ENCODE data around the gene FAM216B.

DNA sequence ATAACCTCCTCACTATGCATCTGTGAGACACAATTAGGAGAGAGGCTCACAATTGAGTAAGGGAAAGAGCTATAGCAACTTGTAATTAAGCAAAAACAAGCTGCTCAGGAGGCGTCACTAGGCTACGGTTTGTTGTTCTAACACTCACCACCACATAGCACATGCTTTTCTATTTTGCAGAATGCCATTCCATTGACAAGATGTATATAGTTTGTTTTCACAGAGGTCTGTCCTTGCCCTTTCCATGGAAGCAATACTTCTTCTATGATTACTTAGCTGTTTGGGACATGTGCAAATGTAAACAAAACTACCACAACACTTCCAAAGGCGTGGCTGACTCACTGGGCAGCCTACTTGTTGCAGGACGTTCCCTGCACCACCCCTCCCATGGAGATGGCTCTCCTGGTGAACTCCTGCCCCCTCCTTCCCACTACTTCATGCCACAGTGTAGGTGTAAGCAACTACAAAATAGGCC is 33.9 kb upstream of the FAM216B start:
- TF ChIP-seq, protein P1, sequence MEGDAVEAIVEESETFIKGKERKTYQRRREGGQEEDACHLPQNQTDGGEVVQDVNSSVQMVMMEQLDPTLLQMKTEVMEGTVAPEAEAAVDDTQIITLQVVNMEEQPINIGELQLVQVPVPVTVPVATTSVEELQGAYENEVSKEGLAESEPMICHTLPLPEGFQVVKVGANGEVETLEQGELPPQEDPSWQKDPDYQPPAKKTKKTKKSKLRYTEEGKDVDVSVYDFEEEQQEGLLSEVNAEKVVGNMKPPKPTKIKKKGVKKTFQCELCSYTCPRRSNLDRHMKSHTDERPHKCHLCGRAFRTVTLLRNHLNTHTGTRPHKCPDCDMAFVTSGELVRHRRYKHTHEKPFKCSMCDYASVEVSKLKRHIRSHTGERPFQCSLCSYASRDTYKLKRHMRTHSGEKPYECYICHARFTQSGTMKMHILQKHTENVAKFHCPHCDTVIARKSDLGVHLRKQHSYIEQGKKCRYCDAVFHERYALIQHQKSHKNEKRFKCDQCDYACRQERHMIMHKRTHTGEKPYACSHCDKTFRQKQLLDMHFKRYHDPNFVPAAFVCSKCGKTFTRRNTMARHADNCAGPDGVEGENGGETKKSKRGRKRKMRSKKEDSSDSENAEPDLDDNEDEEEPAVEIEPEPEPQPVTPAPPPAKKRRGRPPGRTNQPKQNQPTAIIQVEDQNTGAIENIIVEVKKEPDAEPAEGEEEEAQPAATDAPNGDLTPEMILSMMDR (IDR thresholded peaks at IDR 0.05), result no peak
- no peak for TF ChIP-seq POLR2A (IDR thresholded peaks at IDR 0.05)
